Activated T-helper 17 cell treated with anti-CD3 and anti-CD28 coated beads, Interleukin-2, amount 50 U/mL, for 72 hours (primary cell): ENCODE measurements around the gene ANKRD11. TPM values are rescaled to one million over a fixed set of nuclear protein-coding genes. Genes with fewer than 3 reads are reported as not detected.
A peak's percentile ranks its signal among the peaks of the same experiment; 100 is the strongest.
"Not testable (repeated sequence)": the region's sequence is repeated elsewhere in the genome, so short reads cannot be mapped to it uniquely, and the experiment has no call there.

Experiments
- ATAC-seq: fragments of 150-1000 bp; cut with Tn5 transposase; replicated peaks from 2 replicates; pipeline ENCODE4 v1.10.0; 2021; ENCODE audit warnings: mild to moderate bottlenecking, moderate library complexity
- H3K27ac Mint-ChIP-seq: one replicate; pipeline ENCODE4 v1.8.0; 2022; ENCODE audit warnings: mixed read lengths
- H3K27me3 Mint-ChIP-seq: one replicate; pipeline ENCODE4 v1.8.0; 2022; ENCODE audit warnings: mixed read lengths
- H3K36me3 Mint-ChIP-seq: one replicate; pipeline ENCODE4 v1.8.0; 2022; ENCODE audit warnings: low read depth, mild to moderate bottlenecking, mixed read lengths
- H3K4me1 Mint-ChIP-seq: one replicate; pipeline ENCODE4 v1.8.0; 2022; ENCODE audit warnings: mixed read lengths
- H3K4me3 Mint-ChIP-seq: one replicate; pipeline ENCODE4 v1.8.0; 2022; ENCODE audit warnings: mild to moderate bottlenecking, mixed read lengths
- H3K9me3 Mint-ChIP-seq: one replicate; pipeline ENCODE4 v1.8.0; 2022; ENCODE audit warnings: mixed read lengths
- total RNA-seq, 2 donors: library from RNA; stranded (reverse); gene quantifications; one replicate each; pipeline ENCODE4 v1.2.3, GENCODE V29; 2022

Gene ANKRD11
- total RNA-seq, 2 donors from 2014 or later: 166 to 178 TPM

- H3K9me3 Mint-ChIP-seq: no peaks in the 10 kb centered on the region
- H3K27me3 Mint-ChIP-seq: no peaks in the 10 kb centered on the region
- H3K27ac Mint-ChIP-seq: peak overlapping the region; percentile 47
- H3K4me3 Mint-ChIP-seq: no peak overlapping the region
- no peak for ATAC-seq
- peaks cover 58% of the 10 kb centered on the region for H3K36me3 Mint-ChIP-seq
- H3K4me1 Mint-ChIP-seq: peaks cover 5% of the 10 kb centered on the region
These were observed 212.6 kb downstream of the ANKRD11 start for GRCh38 chr16:89277641-89278341.

GRCh38 chr16:89277049-89277448 is 213.3 kb downstream of the ANKRD11 start:
- Mint-ChIP-seq H3K36me3 (peaks cover 65% of the 10 kb centered on the region), H3K27ac (peak overlapping the region; percentile 47), H3K9me3 (no peaks in the 10 kb centered on the region), H3K4me3 (no peak overlapping the region), H3K27me3 (no peaks in the 10 kb centered on the region), H3K4me1 (peaks cover 5% of the 10 kb centered on the region)
- ATAC-seq: no peak

GRCh38 chr16:89275837-89276720 is 214.3 kb downstream of the ANKRD11 start:
- Mint-ChIP-seq H3K4me3 (no peak overlapping the region), H3K4me1 (peaks cover 5% of the 10 kb centered on the region), H3K36me3 (peaks cover 75% of the 10 kb centered on the region), H3K9me3 (no peaks in the 10 kb centered on the region), H3K27ac (no peak overlapping the region), H3K27me3 (no peaks in the 10 kb centered on the region)
- no peak for ATAC-seq

- Mint-ChIP-seq H3K9me3 (no peaks in the 10 kb centered on the region), H3K27me3 (no peaks in the 10 kb centered on the region), H3K27ac (no peak overlapping the region), H3K36me3 (peaks cover 83% of the 10 kb centered on the region), H3K4me3 (no peak overlapping the region), H3K4me1 (peaks cover 5% of the 10 kb centered on the region)
- no peak for ATAC-seq
These were observed 215.1 kb downstream of the ANKRD11 start for GRCh38 chr16:89275284-89275584.

- no peak for ATAC-seq
- H3K27ac Mint-ChIP-seq: no peak overlapping the region
- no peaks in the 10 kb centered on the region for H3K9me3 Mint-ChIP-seq
- peaks cover 5% of the 10 kb centered on the region for H3K4me1 Mint-ChIP-seq
- no peak overlapping the region for H3K4me3 Mint-ChIP-seq
- peaks cover 88% of the 10 kb centered on the region for H3K36me3 Mint-ChIP-seq
- H3K27me3 Mint-ChIP-seq: no peaks in the 10 kb centered on the region
These were observed 215.6 kb downstream of the ANKRD11 start for GRCh38 chr16:89274561-89275283.

- Mint-ChIP-seq H3K27me3 (no peaks in the 10 kb centered on the region), H3K9me3 (no peaks in the 10 kb centered on the region), H3K4me3 (no peak overlapping the region), H3K4me1 (peaks cover 5% of the 10 kb centered on the region), H3K27ac (peak overlapping the region; percentile 78), H3K36me3 (peaks cover 96% of the 10 kb centered on the region)
- no peak for ATAC-seq
These were observed 216.5 kb downstream of the ANKRD11 start for GRCh38 chr16:89273741-89274472.

- H3K4me1 Mint-ChIP-seq: peaks cover 5% of the 10 kb centered on the region
- H3K27me3 Mint-ChIP-seq: no peaks in the 10 kb centered on the region
- H3K36me3 Mint-ChIP-seq: peaks cover 90% of the 10 kb centered on the region
- H3K27ac Mint-ChIP-seq: no peak overlapping the region
- H3K4me3 Mint-ChIP-seq: no peak overlapping the region
- no peak for ATAC-seq
- no peaks in the 10 kb centered on the region for H3K9me3 Mint-ChIP-seq
These were observed 217.7 kb downstream of the ANKRD11 start for GRCh38 chr16:89272631-89273030.

GRCh38 chr16:89270666-89271345 is 219.6 kb downstream of the ANKRD11 start:
- H3K36me3 Mint-ChIP-seq: peaks cover 77% of the 10 kb centered on the region

GRCh38 chr16:89269805-89270665 is 220.3 kb downstream of the ANKRD11 start:
- peaks cover 5% of the 10 kb centered on the region for H3K4me1 Mint-ChIP-seq
- H3K36me3 Mint-ChIP-seq: peaks cover 77% of the 10 kb centered on the region
- H3K9me3 Mint-ChIP-seq: no peaks in the 10 kb centered on the region
- no peak for ATAC-seq
- H3K4me3 Mint-ChIP-seq: no peak overlapping the region
- no peak overlapping the region for H3K27ac Mint-ChIP-seq
- H3K27me3 Mint-ChIP-seq: no peaks in the 10 kb centered on the region

More at GRCh38 chr16:89270666-89271345, 219.6 kb downstream of the ANKRD11 start:
- H3K9me3 Mint-ChIP-seq: no peaks in the 10 kb centered on the region
- no peak overlapping the region for H3K27ac Mint-ChIP-seq
- H3K4me3 Mint-ChIP-seq: no peak overlapping the region
- H3K27me3 Mint-ChIP-seq: no peaks in the 10 kb centered on the region
- H3K4me1 Mint-ChIP-seq: peaks cover 5% of the 10 kb centered on the region
- ATAC-seq: no peak

GRCh38 chr16:89268987-89269735 is 221.2 kb downstream of the ANKRD11 start:
- H3K4me1 Mint-ChIP-seq: peaks cover 5% of the 10 kb centered on the region
- H3K36me3 Mint-ChIP-seq: peaks cover 70% of the 10 kb centered on the region
- ATAC-seq: no peak
- no peak overlapping the region for H3K4me3 Mint-ChIP-seq
- H3K27ac Mint-ChIP-seq: no peak overlapping the region
- no peaks in the 10 kb centered on the region for H3K9me3 Mint-ChIP-seq
- no peaks in the 10 kb centered on the region for H3K27me3 Mint-ChIP-seq

- Mint-ChIP-seq H3K4me1 (peaks cover 2% of the 10 kb centered on the region), H3K27me3 (no peaks in the 10 kb centered on the region), H3K36me3 (peaks cover 64% of the 10 kb centered on the region), H3K9me3 (no peaks in the 10 kb centered on the region), H3K4me3 (no peak overlapping the region), H3K27ac (no peak overlapping the region)
- ATAC-seq: peak; percentile 4
These were observed 221.8 kb downstream of the ANKRD11 start for GRCh38 chr16:89268585-89268984.

GRCh38 chr16:89267746-89268145 is 222.6 kb downstream of the ANKRD11 start:
- H3K9me3 Mint-ChIP-seq, H3K4me3 Mint-ChIP-seq, H3K27me3 Mint-ChIP-seq, ATAC-seq, H3K27ac Mint-ChIP-seq, H3K4me1 Mint-ChIP-seq: not testable (repeated sequence)
- peaks cover 56% of the 10 kb centered on the region for H3K36me3 Mint-ChIP-seq
